Thyroid gland (tissue), 4 donors: ENCODE data around the gene TSPO2. TPM values are rescaled to one million over a fixed set of nuclear protein-coding genes. Genes with fewer than 3 reads are reported as not detected.
A peak's percentile ranks its signal among the peaks of the same experiment; 100 is the strongest.

Experiments
- DNase-seq, 2 donors: peaks; one replicate each; pipeline ENCODE4 v3.0.0-alpha.2; 2019
- H3K27ac ChIP-seq, 3 donors: fragments of 200-600 bp; sonication (generic); 1 replicate in 2 of 3; 2 replicates in 1 of 3; pipeline ENCODE4 v1.5.1; 2016 to 2019; ENCODE audit warnings: mild to moderate bottlenecking in 1 of 3, moderate library complexity in 1 of 3
- H3K27me3 ChIP-seq: fragments of 200-600 bp; sonication (generic); one replicate; pipeline ENCODE4 v1.5.1; 2019
- H3K36me3 ChIP-seq, 2 donors: fragments of 200-600 bp; sonication (generic); one replicate each; pipeline ENCODE4 v1.5.1; 2016 to 2019
- H3K4me1 ChIP-seq, 2 donors: fragments of 200-600 bp; sonication (generic); one replicate each; pipeline ENCODE4 v1.5.1; 2017 to 2019
- H3K4me3 ChIP-seq, 3 donors: fragments of 200-600 bp; sonication (generic); replicated peaks in 1 of 3; 1 replicate in 2 of 3; 2 replicates in 1 of 3; pipeline ENCODE4 v1.5.1; 2016; ENCODE audit warnings: mild to moderate bottlenecking in 1 of 3
- H3K9me3 ChIP-seq: fragments of 200-600 bp; sonication (generic); one replicate; pipeline ENCODE4 v1.5.1; 2017
- CTCF ChIP-seq, 6 experiments: fragments of 200-600 bp in 3 of 6; fragments of 450-650 bp in 3 of 6; sonication (generic) in 3 of 6; IDR thresholded peaks; one replicate each; pipeline ENCODE4 v1.5.1; 2016 to 2019; ENCODE audit warnings: antibody characterized with exemption in 6 of 6, mild to moderate bottlenecking in 2 of 6, inconsistent platforms in 1 of 6, moderate library complexity in 1 of 6
- POLR2A ChIP-seq, 2 donors: fragments of 450-650 bp; IDR thresholded peaks; one replicate each; pipeline ENCODE4 v1.6.1; 2017; ENCODE audit warnings: antibody characterized with exemption in 2 of 2, mild to moderate bottlenecking in 2 of 2, moderate library complexity in 1 of 2
- WGBS, 2 donors: methylation state at CpG; one replicate each; pipeline ENCODE4 v1.1.5; 2017; 5-methylcytosine and 5-hydroxymethylcytosine counted together
- intact Hi-C: fragments of 100-400 bp; cut with DNase I; formaldehyde crosslinking; loops from one replicate; pipeline ENCODE4 v1.15.1; 2023
- total RNA-seq, 4 donors: library from RNA; depleted of rRNA; stranded (reverse); fragments of >200 nt; gene quantifications; one replicate each; pipeline ENCODE4 v1.2.3, GENCODE V29; 2016

The TSPO2 gene
- total RNA-seq, 4 donors from 2014 or later, result not detected

- no peak overlapping the region for H3K27ac ChIP-seq
Measured at GRCh38 chr6:41027241-41027640, 15.0 kb upstream of the TSPO2 start.

GRCh38 chr6:41027799-41028560 is 14.3 kb upstream of the TSPO2 start:
- TF ChIP-seq POLR2A (IDR thresholded peaks at IDR 0.05), result peak in 1 of 2 donors; percentile 23
- TF ChIP-seq CTCF (IDR thresholded peaks at IDR 0.05), result peak; percentile 92 to 99 (median 98)
- no peaks in the 10 kb centered on the region for H3K9me3 ChIP-seq
- peak; percentile 87 to 89 for DNase-seq
- H3K36me3 ChIP-seq, result no peaks in the 10 kb centered on the region
- intact Hi-C loops, result loop anchor here (2.0 kb wide), 1 partner anchor 133 kb away; no protein-coding TSS in a partner anchor
- peak overlapping the region in 1 of 3 donors; percentile 54 for H3K27ac ChIP-seq
- H3K4me3 ChIP-seq, result peak overlapping the region; percentile 8 to 29 (median 14)
- WGBS, 2 donors, result 2 to 3% methylated on average over 12 to 29 of the region's 45 CpGs
- no peaks in the 10 kb centered on the region for H3K27me3 ChIP-seq
- peaks cover 5 to 16% of the 10 kb centered on the region in 2 donors for H3K4me1 ChIP-seq

More at GRCh38 chr6:41027241-41027640, 15.0 kb upstream of the TSPO2 start:
- Histone ChIP-seq H3K4me1 (peaks cover 5 to 22% of the 10 kb centered on the region in 2 donors), H3K9me3 (no peaks in the 10 kb centered on the region), H3K36me3 (no peaks in the 10 kb centered on the region), H3K4me3 (peak overlapping the region in 1 of 3 donors; percentile 29), H3K27me3 (no peaks in the 10 kb centered on the region)
- intact Hi-C loops, result no loop called here
- no peak for DNase-seq
- no peak for TF ChIP-seq POLR2A (IDR thresholded peaks at IDR 0.05)
- no peak for TF ChIP-seq CTCF (IDR thresholded peaks at IDR 0.05)
- 45 to 57% methylated on average over 4 of the region's 4 CpGs for WGBS, 2 donors

- Histone ChIP-seq H3K36me3 (no peaks in the 10 kb centered on the region), H3K9me3 (no peaks in the 10 kb centered on the region), H3K27me3 (no peaks in the 10 kb centered on the region), H3K4me1 (peaks cover 5 to 11% of the 10 kb centered on the region in 2 donors), H3K4me3 (peak overlapping the region; percentile 8 to 29 (median 14)), H3K27ac (peak overlapping the region in 1 of 3 donors; percentile 54)
- DNase-seq, result no peak
- 44 to 55% methylated on average over 10 to 13 of the region's 13 CpGs for WGBS, 2 donors
- intact Hi-C loops, result loop anchor here (2.0 kb wide), 1 partner anchor 134 kb away; no protein-coding TSS in a partner anchor
- no peak for TF ChIP-seq CTCF (IDR thresholded peaks at IDR 0.05)
- TF ChIP-seq POLR2A (IDR thresholded peaks at IDR 0.05), result no peak
Measured at GRCh38 chr6:41028561-41029412, 13.5 kb upstream of the TSPO2 start.

- H3K27me3 ChIP-seq, result no peaks in the 10 kb centered on the region
- no peak overlapping the region for H3K27ac ChIP-seq
- H3K4me3 ChIP-seq, result no peak overlapping the region
- no peak for DNase-seq
- intact Hi-C loops, result no loop called here
- no peaks in the 10 kb centered on the region for H3K36me3 ChIP-seq
- H3K4me1 ChIP-seq, result peaks cover 0 to 6% of the 10 kb centered on the region in 2 donors
- H3K9me3 ChIP-seq, result no peaks in the 10 kb centered on the region
- 95 to 100% methylated on average over 11 to 13 of the region's 15 CpGs for WGBS, 2 donors
- TF ChIP-seq CTCF (IDR thresholded peaks at IDR 0.05), result no peak
- no peak for TF ChIP-seq POLR2A (IDR thresholded peaks at IDR 0.05)
Measured at GRCh38 chr6:41032830-41033229, 9.4 kb upstream of the TSPO2 start.
